Thyroid gland (tissue), 4 donors: Measurements from ENCODE around the gene CCDC192.

Experiments
- POLR2A ChIP-seq, 2 donors: fragments of 450-650 bp; IDR thresholded peaks; one replicate each; pipeline ENCODE4 v1.6.1; 2017; ENCODE audit warnings: antibody characterized with exemption in 2 of 2, mild to moderate bottlenecking in 2 of 2, moderate library complexity in 1 of 2
- TF ChIP-seq, protein P1 (sequence below), 6 experiments: fragments of 200-600 bp in 3 of 6; fragments of 450-650 bp in 3 of 6; sonication (generic) in 3 of 6; IDR thresholded peaks; one replicate each; pipeline ENCODE4 v1.5.1; 2016 to 2019; ENCODE audit warnings: antibody characterized with exemption in 6 of 6, mild to moderate bottlenecking in 2 of 6, inconsistent platforms in 1 of 6, moderate library complexity in 1 of 6

GRCh38 chr5:127695346-127695745 is 7.8 kb upstream of the CCDC192 start:
- TF ChIP-seq POLR2A (IDR thresholded peaks at IDR 0.05) = no peak
- TF ChIP-seq, protein P1, sequence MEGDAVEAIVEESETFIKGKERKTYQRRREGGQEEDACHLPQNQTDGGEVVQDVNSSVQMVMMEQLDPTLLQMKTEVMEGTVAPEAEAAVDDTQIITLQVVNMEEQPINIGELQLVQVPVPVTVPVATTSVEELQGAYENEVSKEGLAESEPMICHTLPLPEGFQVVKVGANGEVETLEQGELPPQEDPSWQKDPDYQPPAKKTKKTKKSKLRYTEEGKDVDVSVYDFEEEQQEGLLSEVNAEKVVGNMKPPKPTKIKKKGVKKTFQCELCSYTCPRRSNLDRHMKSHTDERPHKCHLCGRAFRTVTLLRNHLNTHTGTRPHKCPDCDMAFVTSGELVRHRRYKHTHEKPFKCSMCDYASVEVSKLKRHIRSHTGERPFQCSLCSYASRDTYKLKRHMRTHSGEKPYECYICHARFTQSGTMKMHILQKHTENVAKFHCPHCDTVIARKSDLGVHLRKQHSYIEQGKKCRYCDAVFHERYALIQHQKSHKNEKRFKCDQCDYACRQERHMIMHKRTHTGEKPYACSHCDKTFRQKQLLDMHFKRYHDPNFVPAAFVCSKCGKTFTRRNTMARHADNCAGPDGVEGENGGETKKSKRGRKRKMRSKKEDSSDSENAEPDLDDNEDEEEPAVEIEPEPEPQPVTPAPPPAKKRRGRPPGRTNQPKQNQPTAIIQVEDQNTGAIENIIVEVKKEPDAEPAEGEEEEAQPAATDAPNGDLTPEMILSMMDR (IDR thresholded peaks at IDR 0.05) = no peak
